HEK293 (cell line): ENCODE measurements around the gene MSI2.

Source experiments
- CTCF ChIP-seq: fragments of 450-650 bp; formaldehyde crosslinking; IDR thresholded peaks from 2 replicates; pipeline ENCODE4 v1.5.1; 2016; ENCODE audit warnings: missing biosample characterization, missing genetic modification characterization
- KLF7 ChIP-seq: fragments of 450-650 bp; formaldehyde crosslinking; IDR thresholded peaks from 2 replicates; pipeline ENCODE4 v1.5.1; 2016; ENCODE audit warnings: missing biosample characterization, missing genetic modification characterization, borderline replicate concordance
- PRDM4 ChIP-seq: fragments of 450-650 bp; formaldehyde crosslinking; IDR thresholded peaks from 2 replicates; pipeline ENCODE4 v1.5.1; 2017; ENCODE audit warnings: missing biosample characterization, missing genetic modification characterization
- TCF7L2 ChIP-seq: IDR thresholded peaks from 2 replicates; pipeline ENCODE4 v1.6.1; 2011; ENCODE audit warnings: low read depth, mild to moderate bottlenecking, inconsistent platforms, low read length, moderate library complexity, borderline replicate concordance
- YY1 ChIP-seq: fragments of 450-650 bp; formaldehyde crosslinking; IDR thresholded peaks from 2 replicates; pipeline ENCODE4 v1.5.1; 2018; ENCODE audit warnings: missing biosample characterization, missing genetic modification characterization
- ZBTB1 ChIP-seq: fragments of 450-650 bp; formaldehyde crosslinking; IDR thresholded peaks from 2 replicates; pipeline ENCODE4 v1.5.1; 2016; ENCODE audit warnings: missing biosample characterization, missing genetic modification characterization
- ZNF23 ChIP-seq: fragments of 450-650 bp; formaldehyde crosslinking; IDR thresholded peaks from 2 replicates; pipeline ENCODE4 v1.5.1; 2016; ENCODE audit warnings: missing biosample characterization, missing genetic modification characterization, borderline replicate concordance
- ZNF404 ChIP-seq: fragments of 450-650 bp; formaldehyde crosslinking; IDR thresholded peaks from 2 replicates; pipeline ENCODE4 v1.5.1; 2017; ENCODE audit warnings: missing biosample characterization, missing genetic modification characterization

GRCh38 chr17:57538736-57539456 lies 282.6 kb downstream of the MSI2 start:
- no peak for TF ChIP-seq YY1
- no peak for TF ChIP-seq ZNF404 (tag by site-specific recombination)
- TF ChIP-seq KLF7 (tag by site-specific recombination) = no peak
- no peak for TF ChIP-seq ZBTB1 (tag by site-specific recombination)
- TF ChIP-seq TCF7L2 = no peak
- TF ChIP-seq PRDM4 (tag by site-specific recombination) = no peak
- no peak for TF ChIP-seq CTCF (tag by site-specific recombination)
- no peak for TF ChIP-seq ZNF23 (tag by site-specific recombination)
